WTC11 (cell line): ENCODE data around the gene SLCO4A1. TPM values are rescaled to one million over a fixed set of nuclear protein-coding genes. Genes with fewer than 3 reads are reported as not detected.

Experiments
- ATAC-seq: fragments of 200-7000 bp; cut with Tn5 transposase; 2 replicates; pipeline ENCODE4 v1.10.0; 2021; ENCODE audit warnings: mild to moderate bottlenecking, moderate library complexity
- CTCF ChIA-PET: fragments of 300-600 bp; sonication (Branson Sonifier 250); formaldehyde crosslinking; loops from one replicate; lab custom pipeline; 2021; ENCODE audit warnings: antibody characterized with exemption; lab: Charles Lee
- POLR2A ChIA-PET: fragments of 350-600 bp; sonication (Branson Sonifier 250); formaldehyde crosslinking; loops from one replicate; lab custom pipeline; 2021; ENCODE audit warnings: antibody characterized with exemption; lab: Charles Lee
- DNase-seq: peaks from one replicate; pipeline ENCODE4 v3.0.0; 2021; ENCODE audit warnings: low spot score
- H3K27ac Mint-ChIP-seq: 2 replicates; pipeline ENCODE4 v1.8.0; 2021; ENCODE audit warnings: mixed read lengths
- H3K27me3 Mint-ChIP-seq: 2 replicates; pipeline ENCODE4 v1.8.0; 2021; ENCODE audit warnings: low read depth, mild to moderate bottlenecking, moderate library complexity, mixed read lengths
- H3K36me3 Mint-ChIP-seq: 2 replicates; pipeline ENCODE4 v1.8.0; 2021; ENCODE audit warnings: mixed read lengths
- H3K4me1 Mint-ChIP-seq: 2 replicates; pipeline ENCODE4 v1.8.0; 2022; ENCODE audit warnings: mixed read lengths
- H3K4me3 Mint-ChIP-seq: 2 replicates; pipeline ENCODE4 v1.8.0; 2021; ENCODE audit warnings: mild to moderate bottlenecking, moderate library complexity, mixed read lengths
- H3K9me3 Mint-ChIP-seq: 2 replicates; pipeline ENCODE4 v1.8.0; 2021; ENCODE audit warnings: mixed read lengths
- ATF1 ChIP-seq: sonication (generic); formaldehyde crosslinking; IDR thresholded peaks from 2 replicates; pipeline ENCODE4 v1.8.1; 2023; ENCODE audit warnings: mild to moderate bottlenecking, moderate library complexity, missing genetic modification reagents
- CBFB ChIP-seq: sonication (generic); formaldehyde crosslinking; IDR thresholded peaks from 2 replicates; pipeline ENCODE4 v1.8.1; 2022; ENCODE audit warnings: mild to moderate bottlenecking, low read depth, missing genetic modification reagents
- ELF4 ChIP-seq: sonication (generic); formaldehyde crosslinking; IDR thresholded peaks from 2 replicates; pipeline ENCODE4 v1.8.1; 2022; ENCODE audit warnings: low read depth, mild to moderate bottlenecking, moderate library complexity, missing genetic modification reagents
- FOXJ3 ChIP-seq: sonication (generic); formaldehyde crosslinking; IDR thresholded peaks from 2 replicates; pipeline ENCODE4 v1.9.0; 2021; ENCODE audit warnings: missing genetic modification reagents, mild to moderate bottlenecking, borderline replicate concordance
- HMGA2 ChIP-seq: fragments of 250-450 bp; sonication (Bioruptor Pico); IDR thresholded peaks from 2 replicates; pipeline ENCODE4 v1.4.0; 2021; ENCODE audit warnings: mild to moderate bottlenecking, moderate library complexity
- NFATC4 ChIP-seq: fragments of 250-450 bp; sonication (Bioruptor Pico); IDR thresholded peaks from 2 replicates; pipeline ENCODE4 v1.9.0; 2021; ENCODE audit warnings: mild to moderate bottlenecking
- NFE2L1 ChIP-seq: sonication (generic); formaldehyde crosslinking; IDR thresholded peaks from 2 replicates; pipeline ENCODE4 v1.8.1; 2023; ENCODE audit warnings: missing genetic modification reagents
- SMAD4 ChIP-seq: sonication (generic); formaldehyde crosslinking; IDR thresholded peaks from 2 replicates; pipeline ENCODE4 v1.8.0; 2022; ENCODE audit warnings: mild to moderate bottlenecking, missing genetic modification reagents
- SP1 ChIP-seq: sonication (generic); formaldehyde crosslinking; conservative IDR thresholded peaks from 2 replicates; pipeline ENCODE4 v1.8.1; 2022; ENCODE audit warnings: missing genetic modification reagents
- ZNF121 ChIP-seq: sonication (generic); formaldehyde crosslinking; IDR thresholded peaks from 2 replicates; pipeline ENCODE4 v1.8.0; 2023; ENCODE audit warnings: missing genetic modification reagents
- ZNF317 ChIP-seq: sonication (generic); formaldehyde crosslinking; IDR thresholded peaks from 2 replicates; pipeline ENCODE4 v1.8.1; 2023; ENCODE audit warnings: low read depth, mild to moderate bottlenecking, moderate library complexity, missing genetic modification reagents, borderline replicate concordance
- ZNF396 ChIP-seq: fragments of 250-450 bp; sonication (Bioruptor Pico); IDR thresholded peaks from 2 replicates; pipeline ENCODE4 v1.8.0; 2021; ENCODE audit warnings: mild to moderate bottlenecking, moderate library complexity, borderline replicate concordance
- ZNF416 ChIP-seq: fragments of 250-450 bp; sonication (Bioruptor Pico); IDR thresholded peaks from 2 replicates; pipeline ENCODE4 v1.9.0; 2021; ENCODE audit warnings: mild to moderate bottlenecking, inconsistent platforms
- total RNA-seq: library from RNA; stranded (reverse); gene quantifications from 3 replicates; pipeline ENCODE4 v1.2.3, GENCODE V29; 2021
- TF ChIP-seq, protein P1 (sequence below): sonication (generic); formaldehyde crosslinking; IDR thresholded peaks from 2 replicates; pipeline ENCODE4 v1.8.0; 2022; ENCODE audit warnings: mild to moderate bottlenecking, missing genetic modification reagents
- TF ChIP-seq, protein P2 (sequence below): sonication (generic); formaldehyde crosslinking; IDR thresholded peaks from 2 replicates; pipeline ENCODE4 v1.8.1; 2022; ENCODE audit warnings: low read depth, missing genetic modification reagents, borderline replicate concordance
- TF ChIP-seq, protein P3 (sequence below): fragments of 250-450 bp; sonication (Bioruptor Pico); IDR thresholded peaks from 2 replicates; pipeline ENCODE4 v1.8.0; 2021; ENCODE audit warnings: mild to moderate bottlenecking
- TF ChIP-seq, protein P4 (sequence below): sonication (generic); formaldehyde crosslinking; IDR thresholded peaks from 2 replicates; pipeline ENCODE4 v1.8.1; 2023; ENCODE audit warnings: mild to moderate bottlenecking, missing genetic modification reagents, moderate library complexity
- TF ChIP-seq, protein P5 (sequence below): fragments of 200-600 bp; IDR thresholded peaks from 2 replicates; pipeline ENCODE4 v1.8.0; 2022; ENCODE audit warnings: antibody characterized with exemption
- TF ChIP-seq, protein P6 (sequence below): sonication (generic); formaldehyde crosslinking; IDR thresholded peaks from 2 replicates; pipeline ENCODE4 v1.8.0; 2022; ENCODE audit warnings: mild to moderate bottlenecking, missing genetic modification reagents
- TF ChIP-seq, protein P7 (sequence below): sonication (generic); formaldehyde crosslinking; IDR thresholded peaks from 2 replicates; pipeline ENCODE4 v1.8.0; 2023; ENCODE audit warnings: missing genetic modification reagents
- TF ChIP-seq, protein P8 (sequence below): sonication (generic); formaldehyde crosslinking; IDR thresholded peaks from 2 replicates; pipeline ENCODE4 v1.8.0; 2022; ENCODE audit warnings: missing genetic modification reagents

The SLCO4A1 gene
- total RNA-seq, 1 experiment from 2014 or later, result 19.9 TPM

DNA sequence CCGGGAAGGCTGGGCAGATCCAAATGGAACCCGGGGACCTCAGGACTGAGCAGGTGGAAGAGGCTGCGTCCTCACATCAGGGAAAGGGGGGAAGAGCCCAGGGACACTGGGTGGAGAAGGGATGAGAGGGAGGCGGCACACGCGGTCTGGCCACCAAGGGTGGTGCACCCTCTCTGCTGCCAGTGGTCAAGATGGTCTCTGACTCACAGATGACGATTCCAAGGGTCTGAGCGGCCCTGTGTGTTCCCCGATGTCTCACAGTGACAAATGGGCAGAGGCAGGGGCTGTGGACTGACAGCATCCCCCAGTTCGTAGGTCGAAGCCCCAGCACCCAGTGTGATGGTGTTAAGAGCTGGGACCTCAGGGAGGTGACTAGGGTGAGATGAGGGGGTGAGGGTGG is 32.1 kb downstream of the SLCO4A1 start:
- TF ChIP-seq FOXJ3 (CRISPR knock-in tag), result no peak
- TF ChIP-seq NFE2L1 (CRISPR knock-in tag), result no peak
- no peak for TF ChIP-seq NFATC4
- TF ChIP-seq ZNF396 (CRISPR knock-in tag), result no peak
- no peak for TF ChIP-seq ATF1 (CRISPR knock-in tag)
- TF ChIP-seq, protein P1, sequence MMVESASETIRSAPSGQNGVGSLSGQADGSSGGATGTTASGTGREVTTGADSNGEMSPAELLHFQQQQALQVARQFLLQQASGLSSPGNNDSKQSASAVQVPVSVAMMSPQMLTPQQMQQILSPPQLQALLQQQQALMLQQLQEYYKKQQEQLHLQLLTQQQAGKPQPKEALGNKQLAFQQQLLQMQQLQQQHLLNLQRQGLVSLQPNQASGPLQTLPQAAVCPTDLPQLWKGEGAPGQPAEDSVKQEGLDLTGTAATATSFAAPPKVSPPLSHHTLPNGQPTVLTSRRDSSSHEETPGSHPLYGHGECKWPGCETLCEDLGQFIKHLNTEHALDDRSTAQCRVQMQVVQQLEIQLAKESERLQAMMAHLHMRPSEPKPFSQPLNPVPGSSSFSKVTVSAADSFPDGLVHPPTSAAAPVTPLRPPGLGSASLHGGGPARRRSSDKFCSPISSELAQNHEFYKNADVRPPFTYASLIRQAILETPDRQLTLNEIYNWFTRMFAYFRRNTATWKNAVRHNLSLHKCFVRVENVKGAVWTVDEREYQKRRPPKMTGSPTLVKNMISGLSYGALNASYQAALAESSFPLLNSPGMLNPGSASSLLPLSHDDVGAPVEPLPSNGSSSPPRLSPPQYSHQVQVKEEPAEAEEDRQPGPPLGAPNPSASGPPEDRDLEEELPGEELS (CRISPR knock-in tag), result no peak
- no peak for TF ChIP-seq ELF4 (CRISPR knock-in tag)
- no peak for TF ChIP-seq ZNF121 (CRISPR knock-in tag)
- TF ChIP-seq ZNF317 (CRISPR knock-in tag), result no peak
- no peak for TF ChIP-seq HMGA2
- TF ChIP-seq, protein P2, sequence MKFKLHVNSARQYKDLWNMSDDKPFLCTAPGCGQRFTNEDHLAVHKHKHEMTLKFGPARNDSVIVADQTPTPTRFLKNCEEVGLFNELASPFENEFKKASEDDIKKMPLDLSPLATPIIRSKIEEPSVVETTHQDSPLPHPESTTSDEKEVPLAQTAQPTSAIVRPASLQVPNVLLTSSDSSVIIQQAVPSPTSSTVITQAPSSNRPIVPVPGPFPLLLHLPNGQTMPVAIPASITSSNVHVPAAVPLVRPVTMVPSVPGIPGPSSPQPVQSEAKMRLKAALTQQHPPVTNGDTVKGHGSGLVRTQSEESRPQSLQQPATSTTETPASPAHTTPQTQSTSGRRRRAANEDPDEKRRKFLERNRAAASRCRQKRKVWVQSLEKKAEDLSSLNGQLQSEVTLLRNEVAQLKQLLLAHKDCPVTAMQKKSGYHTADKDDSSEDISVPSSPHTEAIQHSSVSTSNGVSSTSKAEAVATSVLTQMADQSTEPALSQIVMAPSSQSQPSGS (CRISPR knock-in tag), result no peak
- TF ChIP-seq, protein P3, sequence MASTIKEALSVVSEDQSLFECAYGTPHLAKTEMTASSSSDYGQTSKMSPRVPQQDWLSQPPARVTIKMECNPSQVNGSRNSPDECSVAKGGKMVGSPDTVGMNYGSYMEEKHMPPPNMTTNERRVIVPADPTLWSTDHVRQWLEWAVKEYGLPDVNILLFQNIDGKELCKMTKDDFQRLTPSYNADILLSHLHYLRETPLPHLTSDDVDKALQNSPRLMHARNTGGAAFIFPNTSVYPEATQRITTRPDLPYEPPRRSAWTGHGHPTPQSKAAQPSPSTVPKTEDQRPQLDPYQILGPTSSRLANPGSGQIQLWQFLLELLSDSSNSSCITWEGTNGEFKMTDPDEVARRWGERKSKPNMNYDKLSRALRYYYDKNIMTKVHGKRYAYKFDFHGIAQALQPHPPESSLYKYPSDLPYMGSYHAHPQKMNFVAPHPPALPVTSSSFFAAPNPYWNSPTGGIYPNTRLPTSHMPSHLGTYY (CRISPR knock-in tag), result no peak
- TF ChIP-seq SMAD4 (CRISPR knock-in tag), result no peak
- TF ChIP-seq, protein P4, sequence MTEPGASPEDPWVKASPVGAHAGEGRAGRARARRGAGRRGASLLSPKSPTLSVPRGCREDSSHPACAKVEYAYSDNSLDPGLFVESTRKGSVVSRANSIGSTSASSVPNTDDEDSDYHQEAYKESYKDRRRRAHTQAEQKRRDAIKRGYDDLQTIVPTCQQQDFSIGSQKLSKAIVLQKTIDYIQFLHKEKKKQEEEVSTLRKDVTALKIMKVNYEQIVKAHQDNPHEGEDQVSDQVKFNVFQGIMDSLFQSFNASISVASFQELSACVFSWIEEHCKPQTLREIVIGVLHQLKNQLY, result no peak
- TF ChIP-seq, protein P5, sequence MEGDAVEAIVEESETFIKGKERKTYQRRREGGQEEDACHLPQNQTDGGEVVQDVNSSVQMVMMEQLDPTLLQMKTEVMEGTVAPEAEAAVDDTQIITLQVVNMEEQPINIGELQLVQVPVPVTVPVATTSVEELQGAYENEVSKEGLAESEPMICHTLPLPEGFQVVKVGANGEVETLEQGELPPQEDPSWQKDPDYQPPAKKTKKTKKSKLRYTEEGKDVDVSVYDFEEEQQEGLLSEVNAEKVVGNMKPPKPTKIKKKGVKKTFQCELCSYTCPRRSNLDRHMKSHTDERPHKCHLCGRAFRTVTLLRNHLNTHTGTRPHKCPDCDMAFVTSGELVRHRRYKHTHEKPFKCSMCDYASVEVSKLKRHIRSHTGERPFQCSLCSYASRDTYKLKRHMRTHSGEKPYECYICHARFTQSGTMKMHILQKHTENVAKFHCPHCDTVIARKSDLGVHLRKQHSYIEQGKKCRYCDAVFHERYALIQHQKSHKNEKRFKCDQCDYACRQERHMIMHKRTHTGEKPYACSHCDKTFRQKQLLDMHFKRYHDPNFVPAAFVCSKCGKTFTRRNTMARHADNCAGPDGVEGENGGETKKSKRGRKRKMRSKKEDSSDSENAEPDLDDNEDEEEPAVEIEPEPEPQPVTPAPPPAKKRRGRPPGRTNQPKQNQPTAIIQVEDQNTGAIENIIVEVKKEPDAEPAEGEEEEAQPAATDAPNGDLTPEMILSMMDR, result no peak
- H3K9me3 Mint-ChIP-seq, result no peaks in the 10 kb centered on the region
- ChIA-PET CTCF (interaction anchor here (0.9 to 3.1 kb wide), 5 partner anchors 10 to 174 kb away, joined by 3 to 11 read pairs (median 4); partner anchors contain the start of gene NTSR1), POLR2A (no interaction called here)
- H3K4me1 Mint-ChIP-seq, result no peaks in the 10 kb centered on the region
- no peak for ATAC-seq
- H3K27me3 Mint-ChIP-seq, result no peaks in the 10 kb centered on the region
- no peak for DNase-seq
- no peak overlapping the region for H3K4me3 Mint-ChIP-seq
- no peaks in the 10 kb centered on the region for H3K36me3 Mint-ChIP-seq
- H3K27ac Mint-ChIP-seq, result no peak overlapping the region; the same call in 1 of the 2 replicates

DNA sequence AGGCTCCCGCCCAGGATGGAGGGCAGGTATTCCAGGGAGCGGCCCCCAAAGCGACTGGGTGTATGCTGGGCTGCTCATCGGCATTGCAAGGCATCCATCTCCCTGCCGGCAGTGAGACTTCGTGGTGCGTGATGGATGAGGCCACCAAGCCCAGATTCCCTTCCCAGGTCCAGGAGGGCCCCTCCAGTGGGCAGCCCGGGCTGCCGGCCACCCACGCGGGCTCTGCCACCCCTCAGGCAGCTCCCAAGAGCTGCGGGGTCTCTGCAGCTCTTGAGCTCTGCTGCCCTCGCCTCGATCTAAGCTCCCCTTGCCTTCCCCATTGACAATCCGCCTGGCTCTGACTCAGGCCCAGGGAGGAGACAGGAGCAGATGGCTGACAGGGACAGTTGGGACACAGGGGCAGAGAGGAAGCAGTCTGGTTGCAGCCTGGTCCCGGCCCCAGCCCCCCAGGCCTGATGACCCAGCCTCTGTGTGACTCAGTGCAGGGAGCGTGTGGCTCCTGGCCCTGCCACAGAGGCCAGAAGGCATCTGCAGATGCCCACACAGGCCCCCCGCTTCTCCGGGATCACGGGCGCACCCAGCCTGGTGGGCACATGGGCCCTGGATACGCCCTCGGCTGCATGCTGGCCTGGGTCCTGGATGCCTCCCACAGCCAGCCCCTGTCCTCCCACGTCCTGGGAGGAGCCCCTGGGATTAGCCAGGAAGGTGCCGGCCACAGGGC is 33.0 kb downstream of the SLCO4A1 start:
- H3K36me3 Mint-ChIP-seq, result peaks cover 6% of the 10 kb centered on the region
- H3K4me3 Mint-ChIP-seq, result no peak overlapping the region
- no peak overlapping the region for H3K27ac Mint-ChIP-seq
- CTCF ChIA-PET, result interaction anchor here (0.6 to 3.1 kb wide), 4 partner anchors 11 to 175 kb away, joined by 3 to 11 read pairs (median 4); no protein-coding TSS in a partner anchor
- no peaks in the 10 kb centered on the region for H3K27me3 Mint-ChIP-seq
- ATAC-seq (no peak), DNase-seq (no peak)
- POLR2A ChIA-PET, result interaction anchor here (0.6 kb wide), 1 partner anchor 9 kb away, joined by 4 read pairs; no protein-coding TSS in a partner anchor
- peaks cover 9% of the 10 kb centered on the region for H3K9me3 Mint-ChIP-seq
- no peaks in the 10 kb centered on the region for H3K4me1 Mint-ChIP-seq
- TF ChIP-seq ZNF416 (CRISPR knock-in tag), result no peak
- TF ChIP-seq, protein P6, sequence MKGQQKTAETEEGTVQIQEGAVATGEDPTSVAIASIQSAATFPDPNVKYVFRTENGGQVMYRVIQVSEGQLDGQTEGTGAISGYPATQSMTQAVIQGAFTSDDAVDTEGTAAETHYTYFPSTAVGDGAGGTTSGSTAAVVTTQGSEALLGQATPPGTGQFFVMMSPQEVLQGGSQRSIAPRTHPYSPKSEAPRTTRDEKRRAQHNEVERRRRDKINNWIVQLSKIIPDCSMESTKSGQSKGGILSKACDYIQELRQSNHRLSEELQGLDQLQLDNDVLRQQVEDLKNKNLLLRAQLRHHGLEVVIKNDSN (CRISPR knock-in tag), result no peak
- no peak for TF ChIP-seq CBFB (CRISPR knock-in tag)
- TF ChIP-seq SP1 (CRISPR knock-in tag), result no peak
- TF ChIP-seq, protein P7, sequence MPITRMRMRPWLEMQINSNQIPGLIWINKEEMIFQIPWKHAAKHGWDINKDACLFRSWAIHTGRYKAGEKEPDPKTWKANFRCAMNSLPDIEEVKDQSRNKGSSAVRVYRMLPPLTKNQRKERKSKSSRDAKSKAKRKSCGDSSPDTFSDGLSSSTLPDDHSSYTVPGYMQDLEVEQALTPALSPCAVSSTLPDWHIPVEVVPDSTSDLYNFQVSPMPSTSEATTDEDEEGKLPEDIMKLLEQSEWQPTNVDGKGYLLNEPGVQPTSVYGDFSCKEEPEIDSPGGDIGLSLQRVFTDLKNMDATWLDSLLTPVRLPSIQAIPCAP (CRISPR knock-in tag), result no peak
- TF ChIP-seq, protein P8, sequence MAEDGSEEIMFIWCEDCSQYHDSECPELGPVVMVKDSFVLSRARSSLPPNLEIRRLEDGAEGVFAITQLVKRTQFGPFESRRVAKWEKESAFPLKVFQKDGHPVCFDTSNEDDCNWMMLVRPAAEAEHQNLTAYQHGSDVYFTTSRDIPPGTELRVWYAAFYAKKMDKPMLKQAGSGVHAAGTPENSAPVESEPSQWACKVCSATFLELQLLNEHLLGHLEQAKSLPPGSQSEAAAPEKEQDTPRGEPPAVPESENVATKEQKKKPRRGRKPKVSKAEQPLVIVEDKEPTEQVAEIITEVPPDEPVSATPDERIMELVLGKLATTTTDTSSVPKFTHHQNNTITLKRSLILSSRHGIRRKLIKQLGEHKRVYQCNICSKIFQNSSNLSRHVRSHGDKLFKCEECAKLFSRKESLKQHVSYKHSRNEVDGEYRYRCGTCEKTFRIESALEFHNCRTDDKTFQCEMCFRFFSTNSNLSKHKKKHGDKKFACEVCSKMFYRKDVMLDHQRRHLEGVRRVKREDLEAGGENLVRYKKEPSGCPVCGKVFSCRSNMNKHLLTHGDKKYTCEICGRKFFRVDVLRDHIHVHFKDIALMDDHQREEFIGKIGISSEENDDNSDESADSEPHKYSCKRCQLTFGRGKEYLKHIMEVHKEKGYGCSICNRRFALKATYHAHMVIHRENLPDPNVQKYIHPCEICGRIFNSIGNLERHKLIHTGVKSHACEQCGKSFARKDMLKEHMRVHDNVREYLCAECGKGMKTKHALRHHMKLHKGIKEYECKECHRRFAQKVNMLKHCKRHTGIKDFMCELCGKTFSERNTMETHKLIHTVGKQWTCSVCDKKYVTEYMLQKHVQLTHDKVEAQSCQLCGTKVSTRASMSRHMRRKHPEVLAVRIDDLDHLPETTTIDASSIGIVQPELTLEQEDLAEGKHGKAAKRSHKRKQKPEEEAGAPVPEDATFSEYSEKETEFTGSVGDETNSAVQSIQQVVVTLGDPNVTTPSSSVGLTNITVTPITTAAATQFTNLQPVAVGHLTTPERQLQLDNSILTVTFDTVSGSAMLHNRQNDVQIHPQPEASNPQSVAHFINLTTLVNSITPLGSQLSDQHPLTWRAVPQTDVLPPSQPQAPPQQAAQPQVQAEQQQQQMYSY (CRISPR knock-in tag), result no peak
